ENCODE measurements around the gene CR1L.

GRCh38 chr1:207748737-207749528 is 104.0 kb downstream of the CR1L start:
- TF ChIP-seq, protein P1, sequence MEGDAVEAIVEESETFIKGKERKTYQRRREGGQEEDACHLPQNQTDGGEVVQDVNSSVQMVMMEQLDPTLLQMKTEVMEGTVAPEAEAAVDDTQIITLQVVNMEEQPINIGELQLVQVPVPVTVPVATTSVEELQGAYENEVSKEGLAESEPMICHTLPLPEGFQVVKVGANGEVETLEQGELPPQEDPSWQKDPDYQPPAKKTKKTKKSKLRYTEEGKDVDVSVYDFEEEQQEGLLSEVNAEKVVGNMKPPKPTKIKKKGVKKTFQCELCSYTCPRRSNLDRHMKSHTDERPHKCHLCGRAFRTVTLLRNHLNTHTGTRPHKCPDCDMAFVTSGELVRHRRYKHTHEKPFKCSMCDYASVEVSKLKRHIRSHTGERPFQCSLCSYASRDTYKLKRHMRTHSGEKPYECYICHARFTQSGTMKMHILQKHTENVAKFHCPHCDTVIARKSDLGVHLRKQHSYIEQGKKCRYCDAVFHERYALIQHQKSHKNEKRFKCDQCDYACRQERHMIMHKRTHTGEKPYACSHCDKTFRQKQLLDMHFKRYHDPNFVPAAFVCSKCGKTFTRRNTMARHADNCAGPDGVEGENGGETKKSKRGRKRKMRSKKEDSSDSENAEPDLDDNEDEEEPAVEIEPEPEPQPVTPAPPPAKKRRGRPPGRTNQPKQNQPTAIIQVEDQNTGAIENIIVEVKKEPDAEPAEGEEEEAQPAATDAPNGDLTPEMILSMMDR (IDR thresholded peaks at IDR 0.05; ENCODE audit: poor library complexity), result no peak
- no peak for TF ChIP-seq EZH2 (IDR thresholded peaks at IDR 0.05; ENCODE audit: borderline replicate concordance)
- no peak for TF ChIP-seq EZH2phosphoT487 (IDR thresholded peaks at IDR 0.05; ENCODE audit: low read depth, severe bottlenecking, unreplicated experiment)
